ENCODE data around the gene ZNF678.
"Not testable (repeated sequence)": the region's sequence is repeated elsewhere in the genome, so short reads cannot be mapped to it uniquely, and the experiment has no call there.

Gene ZNF678

GRCh38 chr1:227551881-227552280 is 11.5 kb upstream of the ZNF678 start:
- not testable (repeated sequence) for DNase-seq (ENCODE audit: low spot score)

- DNase-seq (ENCODE audit: low spot score), result no peak
These were observed 7.1 kb upstream of the ZNF678 start for GRCh38 chr1:227556288-227556687.

DNA sequence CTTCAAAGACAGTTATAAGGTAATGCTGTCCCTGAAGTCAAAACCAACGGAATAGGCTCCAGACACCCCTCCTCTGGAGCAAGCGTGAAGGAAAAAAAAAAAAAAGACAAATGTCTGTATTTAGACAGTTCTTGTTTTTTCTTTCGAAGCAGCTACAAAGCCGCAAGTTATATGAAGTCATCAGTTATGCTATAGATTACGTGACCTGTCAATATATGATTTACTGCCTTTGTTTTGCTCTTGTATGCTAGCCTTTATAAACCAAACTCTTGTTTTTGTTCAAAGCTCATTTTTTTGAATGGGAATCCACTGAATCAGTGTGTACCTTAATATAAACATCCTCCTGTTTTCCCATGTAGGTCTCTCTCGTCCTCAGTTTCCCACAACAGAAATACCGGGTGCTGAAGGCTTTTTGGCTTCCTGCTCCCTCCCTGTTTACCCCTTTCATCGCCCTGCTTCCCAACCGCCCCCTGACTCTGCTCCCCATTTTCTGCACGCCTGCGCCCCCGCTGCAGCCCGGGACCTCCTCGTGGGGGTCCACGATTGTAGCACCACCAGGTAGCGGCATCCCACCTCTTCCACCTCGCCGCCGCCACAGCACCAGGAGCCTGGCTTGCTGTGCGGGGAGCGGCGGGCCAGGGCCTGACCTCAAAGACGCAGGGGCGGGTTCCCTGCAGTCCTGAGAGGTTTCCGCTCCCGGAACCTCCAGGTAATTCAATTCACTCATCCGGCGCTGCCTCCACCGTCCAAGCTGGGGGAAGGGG is 5.2 kb upstream of the ZNF678 start:
- DNase-seq (ENCODE audit: low spot score), result no peak

- no peak for DNase-seq (ENCODE audit: low spot score)
These were observed 4.6 kb upstream of the ZNF678 start for GRCh38 chr1:227558732-227559262.

DNA sequence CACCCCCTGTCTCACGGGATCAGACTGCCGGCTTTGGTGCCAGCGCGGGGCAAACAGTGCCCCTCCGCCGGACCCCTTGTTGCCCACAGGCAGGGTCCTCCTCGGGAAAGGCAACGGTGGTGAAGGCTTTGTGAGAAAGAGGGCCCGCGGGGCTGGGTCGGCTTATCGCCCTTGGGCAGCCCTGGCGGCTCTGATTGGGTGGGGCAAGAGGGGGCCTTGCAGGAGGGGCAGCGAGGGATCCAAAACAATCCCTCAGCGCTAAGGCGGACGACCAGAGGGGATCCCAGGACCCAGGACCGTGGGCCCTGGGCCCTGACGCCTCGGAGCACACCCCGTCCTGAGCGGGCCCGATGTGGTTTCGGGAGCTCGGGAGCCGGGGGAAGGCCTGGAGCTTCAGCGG is 3.9 kb upstream of the ZNF678 start:
- DNase-seq (ENCODE audit: low spot score), result no peak

DNA sequence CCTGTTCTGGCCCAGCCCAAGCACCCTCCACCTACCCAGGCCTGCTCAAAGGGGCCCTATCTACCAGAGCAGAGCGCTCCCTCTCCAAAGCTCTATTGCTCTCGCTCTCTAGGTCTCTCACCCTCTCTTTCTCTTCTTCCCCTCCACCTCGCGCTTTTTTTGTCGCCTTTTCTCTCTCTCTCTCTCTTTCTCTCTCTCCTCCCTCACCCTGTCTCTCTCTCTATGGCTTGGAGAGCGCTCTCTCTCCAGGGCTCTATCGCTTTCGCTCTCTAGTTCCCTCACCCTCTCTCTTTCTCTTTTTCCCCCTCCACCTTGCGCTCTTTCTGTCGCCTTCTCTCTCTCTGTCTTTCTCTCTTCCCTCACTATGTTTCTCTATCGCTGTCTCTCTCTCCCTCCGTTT is 3.4 kb upstream of the ZNF678 start:
- DNase-seq (ENCODE audit: low spot score), result no peak

DNA sequence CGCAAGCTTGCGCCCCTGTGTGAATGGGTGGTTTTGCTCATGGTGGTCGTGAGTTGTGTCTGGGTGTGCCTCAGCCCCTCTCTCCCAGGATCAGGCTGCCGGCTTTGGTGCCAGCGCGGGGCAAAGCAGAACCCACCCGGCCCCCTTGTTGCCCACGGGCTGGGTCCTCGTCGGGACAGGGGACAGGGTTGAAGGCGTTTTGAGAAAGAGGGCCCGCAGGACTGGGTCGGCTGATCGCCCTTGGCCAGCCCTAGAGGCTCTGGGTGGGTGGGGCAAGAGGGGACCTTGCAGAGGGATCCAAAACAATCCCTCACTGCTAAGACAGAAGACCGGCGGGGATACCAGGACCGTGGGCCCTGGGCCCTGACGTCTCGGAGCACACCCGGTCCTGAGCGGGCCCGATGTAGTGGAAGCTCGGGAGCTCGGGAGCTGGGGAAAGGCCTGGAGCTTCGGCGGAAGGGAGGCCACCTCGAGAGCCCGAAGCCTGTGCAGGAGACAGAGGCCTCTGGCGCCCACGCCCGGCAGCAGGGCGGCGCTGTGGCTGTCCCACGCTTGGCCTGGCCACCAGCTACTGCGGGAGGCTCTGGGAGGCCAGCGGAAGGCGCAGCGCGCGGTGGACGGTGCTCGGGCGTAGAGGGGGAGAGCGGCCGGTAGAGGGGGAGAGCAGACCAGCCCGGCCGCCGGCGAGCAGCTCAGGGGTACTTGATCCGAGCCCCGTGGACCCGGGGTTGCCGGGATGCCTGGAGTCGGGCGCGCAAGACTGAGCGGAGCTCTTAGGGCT is 2.8 kb upstream of the ZNF678 start:
- no peak for DNase-seq (ENCODE audit: low spot score)

DNA sequence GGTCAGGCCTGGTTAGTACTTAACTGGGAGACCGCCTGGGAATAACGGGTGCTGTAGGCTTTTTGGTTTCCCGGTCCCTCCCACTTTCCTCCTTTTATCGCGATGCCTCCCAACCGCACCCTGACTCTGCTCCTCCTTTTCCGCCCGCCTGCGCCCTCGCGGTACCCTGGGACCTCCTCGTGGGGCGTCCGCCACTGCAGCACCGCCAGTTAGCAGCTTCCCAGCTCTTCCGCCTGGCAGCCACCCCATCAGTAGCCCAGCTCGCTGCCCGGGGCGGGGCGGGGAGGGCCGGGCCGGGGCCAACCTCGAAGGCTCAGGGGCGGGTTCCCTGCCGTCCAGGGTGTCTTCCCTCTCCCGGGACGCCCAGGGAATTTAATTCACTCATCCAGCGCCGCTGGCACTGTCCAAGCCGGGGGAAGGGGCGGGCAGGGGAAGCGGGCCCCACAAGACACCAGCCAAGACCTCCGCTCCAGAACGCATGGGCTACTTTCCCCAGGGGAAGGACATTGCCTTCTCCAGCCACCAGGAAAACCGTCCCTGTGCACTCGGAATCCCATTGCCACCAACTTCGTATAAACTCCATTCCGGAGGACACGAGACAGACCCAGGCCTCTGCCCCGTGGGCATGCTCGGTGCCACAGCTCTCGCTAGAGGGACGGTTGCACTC is 2.0 kb upstream of the ZNF678 start:
- no peak for DNase-seq (ENCODE audit: low spot score)

DNA sequence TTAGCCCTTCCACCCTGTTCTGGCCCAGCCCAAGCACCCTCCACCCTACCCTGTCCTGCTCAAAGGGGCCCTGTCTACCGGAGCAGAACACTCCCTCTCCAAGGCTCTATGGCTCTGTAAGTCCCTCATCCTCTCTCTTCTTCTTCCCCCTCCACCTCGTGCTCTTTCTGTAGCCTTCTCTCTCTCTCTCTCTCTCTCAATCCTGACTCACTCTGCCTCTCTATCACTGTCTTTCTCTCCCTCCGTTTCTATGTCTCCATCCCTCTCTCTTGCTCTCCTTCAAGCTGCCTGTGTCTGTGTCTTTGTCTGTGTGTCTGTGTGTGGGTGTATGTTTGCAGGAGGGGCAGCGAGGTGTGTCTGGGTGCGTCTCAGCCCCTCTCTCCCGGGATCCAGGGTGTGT is 1.3 kb upstream of the ZNF678 start:
- no peak for DNase-seq (ENCODE audit: low spot score)

GRCh38 chr1:227562933-227563323 is 428 bp upstream of the ZNF678 start:
- DNase-seq (ENCODE audit: low spot score), result no peak

DNA sequence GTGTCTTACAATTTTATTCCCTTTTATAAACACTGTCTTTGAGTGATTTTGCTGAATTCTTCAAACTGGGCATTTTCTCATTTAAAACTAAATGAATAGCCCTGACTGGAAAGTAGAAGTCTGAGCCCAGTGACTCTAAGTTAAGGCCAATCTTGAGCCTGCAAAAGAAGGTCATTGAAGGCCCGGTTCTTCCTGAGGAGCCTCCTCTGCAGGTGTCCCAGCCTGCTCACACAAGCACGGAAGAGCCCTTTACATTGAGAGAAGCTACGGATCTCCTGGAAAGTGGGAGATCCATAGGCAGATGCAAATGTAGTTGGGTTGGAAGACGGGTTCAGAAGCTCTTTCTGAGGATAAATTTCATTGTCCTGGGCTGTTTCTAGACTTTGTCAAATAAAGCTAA is 3.9 kb downstream of the ZNF678 start:
- DNase-seq (ENCODE audit: low spot score), result no peak

DNA sequence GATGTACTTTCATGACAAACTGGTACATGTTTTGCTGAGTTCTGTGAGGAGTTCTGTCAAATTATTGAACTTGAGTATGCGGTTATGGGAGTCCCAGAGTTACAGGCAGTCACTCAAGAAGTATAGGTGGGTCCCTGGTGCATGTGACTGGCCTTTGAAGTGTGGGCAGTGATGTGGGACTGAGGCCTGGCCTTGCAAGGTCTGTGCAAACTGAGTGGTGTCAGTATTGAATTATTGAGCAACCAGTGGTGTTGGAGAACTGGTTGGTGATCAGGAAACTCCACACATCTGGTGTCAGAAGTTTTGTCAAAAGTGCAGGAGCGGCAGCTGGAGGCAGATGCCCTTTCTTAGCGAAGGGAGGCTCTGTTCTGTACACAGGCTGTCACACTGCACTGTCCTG is 5.2 kb downstream of the ZNF678 start:
- DNase-seq (ENCODE audit: low spot score), result no peak

DNA sequence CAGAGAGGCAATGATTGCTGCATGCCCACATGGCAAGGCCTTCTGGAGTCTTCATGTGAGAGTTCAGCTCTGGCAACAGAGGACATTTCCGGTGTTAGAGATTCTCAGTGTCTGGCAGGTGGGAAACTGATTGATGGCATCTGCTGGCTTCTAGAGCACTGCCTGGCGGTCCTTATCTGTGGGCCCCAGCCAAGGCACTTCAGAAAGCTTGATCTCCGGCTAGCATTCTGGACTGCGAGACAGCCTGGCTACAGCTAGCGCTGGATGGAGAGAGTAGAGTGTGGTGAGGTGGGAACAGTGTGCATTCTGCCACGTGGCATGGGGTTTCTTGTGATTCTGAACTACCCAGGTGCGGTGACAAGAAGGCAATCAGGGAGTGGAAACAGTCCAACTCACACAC is 9.4 kb downstream of the ZNF678 start:
- no peak for DNase-seq (ENCODE audit: low spot score)

- DNase-seq (ENCODE audit: low spot score), result no peak
These were observed 11.6 kb downstream of the ZNF678 start for GRCh38 chr1:227574926-227575325.

DNA sequence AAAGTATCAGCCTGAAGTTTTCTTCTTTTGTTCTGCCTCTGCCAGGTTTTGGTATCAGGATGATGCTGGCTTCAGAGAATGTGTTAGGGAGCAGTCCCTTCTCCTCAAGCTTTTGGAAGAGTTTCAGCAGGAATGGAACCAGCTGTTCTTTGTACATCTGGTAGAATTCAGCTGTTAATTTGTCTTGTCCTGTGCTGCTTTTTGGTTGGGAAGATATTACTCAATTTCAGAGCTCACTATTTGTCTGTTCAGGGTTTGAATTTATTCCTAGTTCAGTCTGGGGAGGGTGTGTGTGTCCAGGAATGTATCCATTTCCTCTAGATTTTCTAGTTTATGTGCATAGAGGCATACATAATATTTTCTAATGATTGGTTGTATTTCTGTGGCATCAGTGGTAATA is 12.8 kb downstream of the ZNF678 start:
- no peak for DNase-seq (ENCODE audit: low spot score)

DNA sequence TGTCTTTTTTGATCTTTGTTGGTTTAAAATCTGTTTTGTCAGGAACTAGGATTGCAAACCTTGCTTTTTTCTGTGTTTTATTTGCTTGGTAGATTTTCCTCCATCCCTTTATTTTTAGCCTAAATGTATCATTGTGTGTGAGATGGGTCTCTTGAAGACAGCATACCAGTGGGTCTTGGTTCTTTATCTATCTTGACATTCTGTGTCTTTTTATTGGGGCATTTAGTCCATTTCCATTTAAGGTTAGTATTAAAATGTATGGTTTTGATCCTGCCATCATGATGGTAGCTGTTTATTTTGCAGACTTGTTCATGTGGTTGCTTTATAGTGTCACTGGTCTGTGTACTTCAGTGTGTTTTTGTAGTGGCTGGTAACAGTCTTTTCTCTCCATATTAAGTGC is 14.1 kb downstream of the ZNF678 start:
- no peak for DNase-seq (ENCODE audit: low spot score)

DNA sequence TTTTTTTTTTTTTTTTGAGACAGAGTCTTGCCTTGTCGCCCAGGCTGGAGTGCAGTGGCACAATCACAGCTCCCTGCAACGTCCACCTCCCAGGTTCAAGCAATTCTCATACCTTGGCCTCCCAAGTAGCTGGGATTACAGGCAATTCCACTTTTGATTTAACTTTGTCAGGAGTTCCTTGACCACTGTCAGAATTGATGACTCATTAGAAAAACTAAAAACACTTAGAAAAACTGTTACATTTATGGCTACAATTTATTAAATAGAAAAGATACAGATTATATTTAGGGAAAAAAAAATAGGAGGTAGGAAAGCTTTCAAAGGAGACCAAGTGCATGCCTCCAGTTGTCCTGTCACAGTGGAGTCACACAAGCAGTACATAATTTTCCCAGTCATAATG is 20.0 kb downstream of the ZNF678 start:
- DNase-seq (ENCODE audit: low spot score), result no peak

- no peak for DNase-seq (ENCODE audit: low spot score)
These were observed 23.4 kb downstream of the ZNF678 start for GRCh38 chr1:227586733-227587132.

DNA sequence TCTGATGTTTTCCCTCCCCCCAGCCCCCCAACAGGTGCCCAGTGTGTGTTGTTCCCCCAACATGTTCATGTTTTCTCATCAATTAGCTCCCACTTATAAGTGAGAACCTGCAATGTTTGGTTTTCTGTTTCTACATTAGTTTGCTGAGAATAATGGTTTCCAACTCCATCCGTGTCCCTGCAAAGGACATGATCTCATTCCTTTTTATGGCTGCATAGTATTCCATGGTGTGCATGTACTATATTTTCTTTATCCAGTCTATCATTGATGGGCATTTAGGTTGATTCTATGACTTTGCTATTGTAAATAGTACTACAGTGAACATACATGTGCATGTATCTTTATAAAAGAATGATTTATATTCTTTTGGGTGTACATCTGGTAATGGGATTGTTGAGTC is 24.6 kb downstream of the ZNF678 start:
- DNase-seq (ENCODE audit: low spot score), result no peak

DNA sequence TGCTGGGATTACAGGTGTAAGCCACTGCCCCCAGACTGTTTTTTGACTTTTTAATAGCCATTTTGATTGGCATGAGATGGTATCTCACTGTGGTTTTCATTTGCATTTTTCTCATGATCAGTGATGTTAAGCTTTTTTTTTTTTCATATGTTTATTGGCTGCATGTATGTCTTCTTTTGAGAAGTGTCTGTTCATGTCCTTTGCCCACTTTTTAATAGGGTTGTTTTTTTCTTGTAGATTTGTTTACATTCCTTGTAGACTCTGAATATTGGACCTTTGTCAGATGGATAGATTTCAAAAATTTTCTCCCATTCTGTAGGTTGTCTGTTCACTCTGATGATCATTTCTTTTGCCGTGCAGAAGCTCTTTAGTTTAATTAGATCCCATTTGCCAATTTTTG is 25.4 kb downstream of the ZNF678 start:
- not testable (repeated sequence) for DNase-seq (ENCODE audit: low spot score)

- DNase-seq (ENCODE audit: low spot score), result not testable (repeated sequence)
These were observed 26.4 kb downstream of the ZNF678 start for GRCh38 chr1:227589777-227590176.

DNA sequence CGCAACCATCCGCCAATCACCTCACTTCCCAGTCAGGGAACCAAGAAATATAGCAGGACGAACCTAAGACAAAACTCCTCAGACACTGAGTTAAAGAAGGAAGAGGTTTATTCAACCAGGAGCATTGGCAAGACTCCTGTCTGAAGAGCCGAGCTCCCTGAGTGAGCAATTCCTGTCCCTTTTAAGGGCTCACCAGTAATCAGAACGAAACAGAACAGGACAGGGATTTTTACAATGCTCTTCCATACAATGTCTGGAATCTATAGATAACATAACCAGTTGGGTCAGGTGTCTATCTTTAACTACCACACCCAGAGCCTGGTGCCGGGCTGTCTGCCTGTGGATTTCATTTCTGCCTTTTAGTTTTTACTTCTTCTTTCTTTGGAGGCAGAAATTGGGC is 32.9 kb downstream of the ZNF678 start:
- not testable (repeated sequence) for DNase-seq (ENCODE audit: low spot score)

GRCh38 chr1:227603327-227603726 is 40.0 kb downstream of the ZNF678 start:
- no peak for DNase-seq (ENCODE audit: low spot score)
